ENCODE data around the gene C5AR1. TPM values are rescaled to one million over a fixed set of nuclear protein-coding genes. Genes with fewer than 3 reads are reported as not detected.

The C5AR1 gene
- total RNA-seq, 2 experiments from 2014 or later = 1.1 TPM; not detected in 1

- H3K27ac ChIP-seq (ENCODE audit: low read depth, low read length, poor library complexity, severe bottlenecking) = no peak overlapping the region
- no peak overlapping the region for H2AFZ ChIP-seq (ENCODE audit: low read length)
- BruUV-seq (replicated peaks) = no TSS peak
- no peak overlapping the region for H3K4me2 ChIP-seq (ENCODE audit: low read length)
- H3K4me3 ChIP-seq (ENCODE audit: low read depth, low read length, poor library complexity, severe bottlenecking) = no peak overlapping the region
- peaks cover 34% of the 10 kb centered on the region for H3K36me3 ChIP-seq (ENCODE audit: insufficient read depth, low read length)
- no peak for TF ChIP-seq CTCF (conservative IDR thresholded peaks at IDR 0.05; ENCODE audit: low read length)
- TF ChIP-seq EZH2phosphoT487 (IDR thresholded peaks at IDR 0.05; ENCODE audit: borderline replicate concordance, low read depth, low read length) = no peak
- H3K4me1 ChIP-seq (ENCODE audit: insufficient read depth, low read length, poor library complexity, severe bottlenecking) = peaks cover 16% of the 10 kb centered on the region
- no peaks in the 10 kb centered on the region for H3K9me2 ChIP-seq (ENCODE audit: insufficient read depth, low read length)
- no peaks in the 10 kb centered on the region for H3K79me2 ChIP-seq (ENCODE audit: insufficient read depth, low read depth, low read length)
- no peaks in the 10 kb centered on the region for H4K20me1 ChIP-seq (ENCODE audit: insufficient read depth, low read length)
- DNase-seq (ENCODE audit: low spot score) = no peak
- H3K9me3 ChIP-seq (ENCODE audit: low read length) = no peaks in the 10 kb centered on the region
- intact Hi-C loops (cut with micrococcal nuclease; ENCODE audit: unreplicated experiment) = no loop called here
- POLR2A ChIA-PET = no interaction called here
- CTCF ChIA-PET (ENCODE audit: unreplicated experiment) = no interaction called here
Measured at GRCh38 chr19:47271949-47272348, 37.7 kb upstream of the C5AR1 start.

- H3K9me2 ChIP-seq (ENCODE audit: insufficient read depth, low read length) = no peaks in the 10 kb centered on the region
- DNase-seq (ENCODE audit: low spot score) = no peak
- peak overlapping the region; percentile 92 for H3K4me2 ChIP-seq (ENCODE audit: low read length)
- H3K9me3 ChIP-seq (ENCODE audit: low read length) = no peaks in the 10 kb centered on the region
- CTCF ChIA-PET (ENCODE audit: unreplicated experiment) = no interaction called here
- H3K27ac ChIP-seq (ENCODE audit: low read depth, low read length, poor library complexity, severe bottlenecking) = peak overlapping the region; percentile 84
- no TSS peak for BruUV-seq (replicated peaks)
- intact Hi-C loops (cut with micrococcal nuclease; ENCODE audit: unreplicated experiment) = no loop called here
- POLR2A ChIA-PET = no interaction called here
- H3K4me3 ChIP-seq (ENCODE audit: low read depth, low read length, poor library complexity, severe bottlenecking) = peak overlapping the region; percentile 81
- peak overlapping the region; percentile 47 for H2AFZ ChIP-seq (ENCODE audit: low read length)
- H4K20me1 ChIP-seq (ENCODE audit: insufficient read depth, low read length) = no peaks in the 10 kb centered on the region
- peaks cover 20% of the 10 kb centered on the region for H3K4me1 ChIP-seq (ENCODE audit: insufficient read depth, low read length, poor library complexity, severe bottlenecking)
- H3K79me2 ChIP-seq (ENCODE audit: insufficient read depth, low read depth, low read length) = no peaks in the 10 kb centered on the region
- no peak for TF ChIP-seq CTCF (conservative IDR thresholded peaks at IDR 0.05; ENCODE audit: low read length)
- no peak for TF ChIP-seq EZH2phosphoT487 (IDR thresholded peaks at IDR 0.05; ENCODE audit: borderline replicate concordance, low read depth, low read length)
- H3K36me3 ChIP-seq (ENCODE audit: insufficient read depth, low read length) = peaks cover 27% of the 10 kb centered on the region; the same call in 1 of the 2 replicates
Measured at GRCh38 chr19:47272448-47273312, 37.0 kb upstream of the C5AR1 start.
